Measurements from ENCODE around the gene GADD45A.

The GADD45A gene

GRCh38 chr1:67690018-67690363, 5.0 kb downstream of the GADD45A start:
- DNase-seq, result no peak

- DNase-seq, result no peak
Observed at GRCh38 chr1:67690411-67690810, 5.4 kb downstream of the GADD45A start.

DNA sequence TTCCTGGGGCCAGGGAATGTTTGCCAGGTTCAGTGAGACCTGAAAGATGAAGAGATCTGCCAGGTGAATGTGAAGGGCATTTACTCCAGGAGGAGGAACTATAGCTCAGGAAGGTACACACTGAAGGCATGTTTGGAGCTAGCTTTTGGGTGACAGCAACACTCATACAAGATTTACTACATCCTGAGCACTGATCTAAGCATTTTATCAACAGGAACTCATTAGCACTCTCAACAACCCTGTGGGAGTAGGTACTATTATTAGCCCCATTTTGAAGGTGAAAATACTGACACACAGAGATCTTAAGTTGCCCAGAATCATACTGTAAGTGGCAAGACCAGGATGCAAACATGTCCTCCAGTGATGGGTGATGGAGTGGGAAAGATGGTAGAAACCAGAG, 6.7 kb downstream of the GADD45A start:
- no peak for DNase-seq

GRCh38 chr1:67695963-67696362, 11.0 kb downstream of the GADD45A start:
- no peak for DNase-seq

DNA sequence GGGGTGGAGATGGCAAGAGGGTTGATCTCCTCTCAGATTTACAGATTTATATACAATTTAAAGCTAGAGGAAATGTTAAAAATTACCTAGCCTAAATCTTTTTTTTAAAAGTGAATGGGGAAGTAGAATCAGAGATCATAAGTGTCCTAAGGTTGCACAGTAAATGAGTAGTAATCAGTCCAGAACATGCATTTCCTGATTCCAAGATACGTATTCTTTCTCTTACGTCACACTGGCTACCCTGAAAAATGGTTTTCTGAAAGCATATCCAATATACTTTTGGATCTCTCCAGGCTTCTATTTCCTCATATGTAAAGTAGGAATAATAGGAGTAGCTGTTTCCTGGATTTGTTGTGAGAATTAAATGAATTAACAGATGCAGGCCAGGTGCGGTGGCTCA, 11.7 kb downstream of the GADD45A start:
- no peak for DNase-seq

GRCh38 chr1:67700220-67700619, 15.2 kb downstream of the GADD45A start:
- DNase-seq, result no peak

DNA sequence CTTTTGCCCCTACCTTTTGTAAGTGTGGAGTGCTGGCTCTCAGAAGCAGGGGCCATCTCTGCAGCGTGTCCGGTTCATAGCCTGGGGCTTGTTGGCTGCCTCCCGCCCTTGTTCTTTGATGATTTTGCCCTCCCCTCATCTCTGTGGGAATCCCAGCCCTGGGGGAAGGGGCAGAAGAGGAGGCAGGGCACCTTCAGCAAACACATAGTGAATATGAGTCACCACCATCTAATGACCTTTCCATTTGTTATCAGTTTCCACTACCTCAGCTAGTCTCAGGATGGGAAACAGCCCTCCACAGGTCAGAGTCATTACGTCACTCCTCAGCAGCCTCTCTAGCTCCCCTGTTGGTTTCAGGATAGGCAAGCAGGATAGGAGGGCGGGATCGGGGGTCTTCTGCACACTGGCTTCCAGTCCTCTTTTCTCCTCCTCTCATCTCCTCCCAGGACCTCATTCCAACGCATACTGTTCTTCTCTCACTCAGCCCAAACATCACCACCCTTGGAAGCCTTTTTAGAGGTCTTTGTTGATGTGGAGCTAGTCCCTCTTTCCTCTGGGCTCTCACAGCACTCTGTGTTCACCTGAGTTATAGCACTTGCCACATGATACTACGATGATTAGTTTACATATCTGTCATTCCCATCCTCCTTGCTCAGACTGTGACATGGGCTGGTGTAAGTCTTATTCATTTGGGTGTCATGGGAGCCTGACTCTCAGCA, 15.8 kb downstream of the GADD45A start:
- peak; percentile 11 for DNase-seq

- no peak for DNase-seq
Observed at GRCh38 chr1:67701876-67702275, 16.9 kb downstream of the GADD45A start.

DNA sequence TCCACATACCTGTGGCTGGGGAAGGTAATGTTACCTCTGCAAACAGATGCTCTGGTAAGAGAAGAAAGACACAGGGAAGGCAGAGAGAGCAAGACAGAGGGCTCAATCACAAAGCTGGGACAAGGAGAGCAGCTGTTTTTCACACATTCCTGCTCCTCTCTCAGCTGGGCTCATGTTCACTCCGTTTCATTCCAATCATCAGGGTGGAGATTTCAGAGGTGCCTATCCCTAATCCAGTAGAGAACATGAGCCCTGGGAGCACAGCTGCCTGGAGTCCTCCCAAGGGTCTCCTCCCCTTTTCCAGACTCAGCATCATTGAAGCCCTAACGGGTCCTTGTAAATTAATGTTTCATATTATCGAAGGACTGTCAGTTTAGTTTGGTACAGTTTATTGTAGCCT, 19.4 kb downstream of the GADD45A start:
- no peak for DNase-seq

GRCh38 chr1:67705735-67706453, 20.9 kb downstream of the GADD45A start:
- no peak for DNase-seq

- no peak for DNase-seq
Observed at GRCh38 chr1:67708606-67709005, 23.6 kb downstream of the GADD45A start.

- DNase-seq, result no peak
Observed at GRCh38 chr1:67710417-67710816, 25.4 kb downstream of the GADD45A start.

DNA sequence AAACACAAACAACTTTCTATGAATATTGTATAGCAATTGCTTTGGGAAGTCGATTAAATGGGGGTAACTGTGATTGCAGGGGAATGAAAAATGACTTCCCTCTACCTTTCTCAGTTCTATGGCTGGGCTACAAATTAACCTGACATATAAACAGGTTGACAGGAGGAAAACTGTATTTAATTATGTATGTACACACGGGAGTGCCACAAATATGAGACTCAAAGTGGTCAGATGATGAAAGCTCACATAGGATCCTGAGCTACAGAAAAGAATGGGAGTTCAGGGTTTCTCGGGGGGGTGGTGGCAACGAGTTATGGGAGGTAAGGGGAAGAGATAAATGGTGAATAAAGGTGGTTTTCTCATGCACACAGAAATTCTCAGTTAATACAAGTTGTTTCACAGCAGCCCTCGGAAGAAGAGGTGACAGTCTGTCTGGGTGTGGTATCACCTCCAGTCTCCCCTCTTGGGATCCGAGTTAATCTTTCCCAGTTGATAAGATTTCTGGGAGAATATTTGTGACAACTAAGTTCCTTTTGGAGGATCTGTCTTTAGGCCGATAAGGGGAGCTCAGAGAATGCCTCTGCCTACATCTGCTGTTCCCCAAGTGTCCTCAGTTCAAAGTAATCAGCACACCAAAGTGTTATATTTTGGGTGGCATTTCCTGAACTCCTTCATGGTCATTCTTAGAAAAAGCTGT, 26.3 kb downstream of the GADD45A start:
- DNase-seq, result no peak

DNA sequence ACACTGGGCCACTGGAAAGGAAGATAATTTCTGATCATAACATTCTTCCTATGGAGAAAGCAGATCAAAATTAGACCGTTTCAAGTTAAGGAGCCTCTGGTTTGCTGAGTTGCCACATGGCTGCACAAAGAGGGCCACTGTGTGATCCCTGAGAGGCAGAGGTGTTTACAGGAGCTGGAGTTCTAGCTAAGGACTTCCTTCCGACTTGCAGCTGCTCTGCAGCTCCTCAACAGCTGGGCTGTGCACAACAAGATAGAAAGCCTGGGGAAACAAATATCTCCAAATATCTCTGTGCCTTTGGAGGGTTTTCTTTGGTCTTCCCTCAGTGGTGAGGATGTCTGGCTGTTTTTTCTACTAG, 26.8 kb downstream of the GADD45A start:
- DNase-seq, result no peak

DNA sequence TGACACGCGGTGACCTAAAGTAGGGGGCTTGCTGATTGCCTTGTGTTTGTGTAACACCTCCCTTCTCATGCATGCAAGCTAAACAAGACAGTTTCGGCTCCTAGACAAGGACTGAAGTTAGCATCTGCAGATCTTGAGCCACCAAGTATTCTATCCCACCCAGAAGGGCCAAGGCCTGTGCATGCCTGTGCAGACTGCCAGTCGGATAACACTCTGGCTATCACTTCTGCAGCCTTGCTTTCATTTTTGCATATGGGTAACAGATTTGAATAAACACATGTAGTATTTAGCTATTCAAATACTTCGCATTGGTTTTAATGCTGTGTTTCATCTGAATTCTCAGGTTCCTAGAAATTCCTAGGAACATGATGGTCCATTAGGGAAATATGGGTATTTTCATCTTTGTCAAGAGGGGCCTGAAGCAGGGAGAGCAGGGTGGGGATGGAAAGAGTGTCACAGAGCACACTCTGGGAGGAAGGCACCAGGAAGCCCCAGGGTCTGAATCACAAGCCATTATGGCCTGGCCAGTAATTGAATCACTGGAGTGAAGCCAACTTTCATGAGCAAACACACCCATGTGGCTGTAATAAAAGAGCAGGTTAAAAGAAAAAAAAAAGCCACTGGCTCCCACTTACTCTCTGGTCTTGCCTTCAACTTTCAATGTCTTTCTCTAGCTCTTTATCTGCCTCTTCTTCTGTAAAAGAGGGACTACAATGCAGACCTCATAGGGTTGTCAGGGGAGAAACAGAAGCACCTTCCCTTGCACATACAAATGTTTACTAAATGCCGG, 28.3 kb downstream of the GADD45A start:
- DNase-seq, result no peak

GRCh38 chr1:67715819-67716218, 30.8 kb downstream of the GADD45A start:
- DNase-seq, result no peak

- no peak for DNase-seq
Observed at GRCh38 chr1:67716800-67717199, 31.8 kb downstream of the GADD45A start.

- no peak for DNase-seq
Observed at GRCh38 chr1:67717876-67718275, 32.9 kb downstream of the GADD45A start.

DNA sequence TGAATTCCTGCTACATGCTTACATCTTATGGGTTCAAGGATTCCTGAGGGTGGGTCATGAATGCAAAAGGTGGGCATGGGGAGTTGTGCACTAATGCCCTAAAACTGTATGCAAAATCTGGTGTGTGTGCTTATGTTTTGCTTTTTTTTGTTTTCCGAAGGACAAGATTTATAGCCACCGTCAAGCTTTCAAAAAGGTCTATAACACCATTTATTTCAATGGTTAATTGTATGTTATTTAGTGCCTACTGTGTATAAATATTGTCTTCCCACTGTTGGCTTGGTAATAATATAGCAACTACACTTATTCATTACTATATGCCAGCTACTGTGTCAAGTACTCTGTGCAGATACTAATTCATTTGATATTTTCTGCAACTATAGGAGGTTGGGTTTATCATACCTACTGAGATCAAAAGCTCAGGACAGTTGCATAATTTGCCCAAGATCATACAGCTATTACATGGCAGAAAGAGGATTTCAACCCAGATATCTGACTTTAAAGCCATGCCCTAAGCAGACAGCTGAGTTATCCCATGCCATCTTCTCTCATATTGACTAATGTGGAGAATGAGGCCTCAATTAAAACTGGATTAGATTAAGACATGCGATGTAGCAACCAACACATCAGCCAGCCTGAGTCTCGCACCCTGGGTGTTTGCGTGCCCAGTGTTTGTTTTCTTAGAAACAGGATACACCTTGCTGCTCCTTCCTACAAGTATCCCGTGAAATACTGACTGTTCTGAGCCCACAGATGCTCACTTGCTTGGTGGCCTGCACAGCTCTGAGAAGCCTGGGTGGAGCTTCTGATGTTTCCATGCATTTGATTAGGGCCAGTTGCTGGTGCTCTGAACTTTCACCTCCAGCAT, 34.6 kb downstream of the GADD45A start:
- DNase-seq, result no peak

- DNase-seq, result no peak
Observed at GRCh38 chr1:67721112-67721511, 36.1 kb downstream of the GADD45A start.

GRCh38 chr1:67721650-67722291, 36.8 kb downstream of the GADD45A start:
- DNase-seq, result no peak

Measured in activated CD4-positive, alpha-beta T cell treated with anti-CD3 and anti-CD28 coated beads, Interleukin-10, Interleukin-2, amounts not matched to agents 100 ng/mL and 50 ng/mL, durations not matched to agents 16 hours and 8 hours (primary cell).